PC-3 (cell line): ENCODE measurements around the gene SEPTIN11.

ENCODE experiments used
- EZH2 ChIP-seq: fragments of 300-600 bp; sonication (generic); IDR thresholded peaks from one replicate; pipeline ENCODE4 v1.6.1; 2017; ENCODE audit warnings: antibody characterized with exemption, mild to moderate bottlenecking, low read length; ENCODE audit not compliant: unreplicated experiment
- EZH2phosphoT487 ChIP-seq: fragments of 300-600 bp; sonication (generic); IDR thresholded peaks from 2 replicates; pipeline ENCODE4 v1.6.1; 2018; ENCODE audit warnings: mild to moderate bottlenecking, antibody characterized with exemption, low read length, borderline replicate concordance
- TF ChIP-seq, protein P1 (sequence below): fragments of 300-600 bp; sonication (generic); conservative IDR thresholded peaks from 2 replicates; pipeline ENCODE4 v1.5.1; 2017; ENCODE audit warnings: antibody characterized with exemption, low read depth, mild to moderate bottlenecking, low read length

DNA sequence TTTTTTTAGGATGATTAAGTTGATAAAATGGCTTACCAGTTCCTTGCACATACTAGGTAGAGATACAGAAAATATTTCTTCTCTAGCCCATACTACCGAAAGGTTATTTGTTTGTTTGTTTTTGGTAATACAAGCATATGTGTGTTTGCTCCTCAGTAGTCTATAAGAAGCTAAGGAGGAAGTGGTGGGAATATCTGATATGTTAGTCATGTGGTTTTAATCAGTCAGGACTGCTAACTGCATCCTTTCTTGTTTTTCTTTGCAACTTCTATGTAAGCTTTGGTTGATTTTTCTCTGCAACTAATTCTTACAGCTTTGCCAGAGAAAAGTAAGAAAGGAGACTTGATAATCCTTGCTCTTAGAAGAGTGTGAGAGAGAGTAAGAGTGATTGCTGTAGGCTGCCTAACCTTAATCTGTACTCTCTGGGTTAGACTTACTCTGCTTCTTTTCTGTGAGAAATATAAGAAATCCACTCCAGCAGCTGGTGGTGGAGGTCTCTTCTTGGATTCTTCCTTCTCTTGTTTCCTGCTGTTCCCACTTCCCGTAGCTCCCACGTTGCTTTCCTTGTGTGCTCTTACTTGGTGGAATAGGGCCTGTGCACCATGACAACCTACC, 28.3 kb downstream of the SEPTIN11 start:
- TF ChIP-seq, protein P1, sequence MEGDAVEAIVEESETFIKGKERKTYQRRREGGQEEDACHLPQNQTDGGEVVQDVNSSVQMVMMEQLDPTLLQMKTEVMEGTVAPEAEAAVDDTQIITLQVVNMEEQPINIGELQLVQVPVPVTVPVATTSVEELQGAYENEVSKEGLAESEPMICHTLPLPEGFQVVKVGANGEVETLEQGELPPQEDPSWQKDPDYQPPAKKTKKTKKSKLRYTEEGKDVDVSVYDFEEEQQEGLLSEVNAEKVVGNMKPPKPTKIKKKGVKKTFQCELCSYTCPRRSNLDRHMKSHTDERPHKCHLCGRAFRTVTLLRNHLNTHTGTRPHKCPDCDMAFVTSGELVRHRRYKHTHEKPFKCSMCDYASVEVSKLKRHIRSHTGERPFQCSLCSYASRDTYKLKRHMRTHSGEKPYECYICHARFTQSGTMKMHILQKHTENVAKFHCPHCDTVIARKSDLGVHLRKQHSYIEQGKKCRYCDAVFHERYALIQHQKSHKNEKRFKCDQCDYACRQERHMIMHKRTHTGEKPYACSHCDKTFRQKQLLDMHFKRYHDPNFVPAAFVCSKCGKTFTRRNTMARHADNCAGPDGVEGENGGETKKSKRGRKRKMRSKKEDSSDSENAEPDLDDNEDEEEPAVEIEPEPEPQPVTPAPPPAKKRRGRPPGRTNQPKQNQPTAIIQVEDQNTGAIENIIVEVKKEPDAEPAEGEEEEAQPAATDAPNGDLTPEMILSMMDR: no peak
- TF ChIP-seq EZH2 (no peak), EZH2phosphoT487 (no peak)
